Measurements from ENCODE around the gene TTYH2.

GRCh38 chr17:74243013-74243755 is 29.8 kb downstream of the TTYH2 start:
- TF ChIP-seq CTCF (IDR thresholded peaks at IDR 0.05; ENCODE audit: low read length), result no peak
- no peak for TF ChIP-seq EZH2 (IDR thresholded peaks at IDR 0.05; ENCODE audit: borderline replicate concordance, low read length)

All from OCI-LY1 (cell line).